Measurements from ENCODE around the gene MYO1C. TPM values are rescaled to one million over a fixed set of nuclear protein-coding genes. Genes with fewer than 3 reads are reported as not detected.

MYO1C gene
- total RNA-seq, 1 experiment from 2014 or later = 73.6 TPM

DNA sequence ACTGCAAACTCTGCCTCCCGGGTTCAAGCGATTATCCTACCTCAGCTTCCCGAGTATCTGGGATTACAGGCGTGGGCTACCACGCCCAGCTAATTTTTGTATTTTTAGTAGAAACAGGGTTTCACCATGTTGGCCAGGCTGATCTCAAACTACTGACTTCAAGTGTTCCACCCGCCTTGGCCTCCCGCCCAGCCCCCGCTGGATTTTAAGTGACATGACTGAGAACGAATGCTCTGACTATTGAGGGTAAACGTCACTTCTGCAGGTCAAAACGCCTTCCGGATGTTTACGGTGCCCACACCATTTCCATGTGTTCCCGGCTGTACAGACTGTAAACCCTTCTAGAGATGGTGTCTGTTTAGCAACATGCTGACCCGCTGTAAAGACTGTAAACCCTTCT is 47.3 kb upstream of the MYO1C start (continued):
- TF ChIP-seq, protein P1, sequence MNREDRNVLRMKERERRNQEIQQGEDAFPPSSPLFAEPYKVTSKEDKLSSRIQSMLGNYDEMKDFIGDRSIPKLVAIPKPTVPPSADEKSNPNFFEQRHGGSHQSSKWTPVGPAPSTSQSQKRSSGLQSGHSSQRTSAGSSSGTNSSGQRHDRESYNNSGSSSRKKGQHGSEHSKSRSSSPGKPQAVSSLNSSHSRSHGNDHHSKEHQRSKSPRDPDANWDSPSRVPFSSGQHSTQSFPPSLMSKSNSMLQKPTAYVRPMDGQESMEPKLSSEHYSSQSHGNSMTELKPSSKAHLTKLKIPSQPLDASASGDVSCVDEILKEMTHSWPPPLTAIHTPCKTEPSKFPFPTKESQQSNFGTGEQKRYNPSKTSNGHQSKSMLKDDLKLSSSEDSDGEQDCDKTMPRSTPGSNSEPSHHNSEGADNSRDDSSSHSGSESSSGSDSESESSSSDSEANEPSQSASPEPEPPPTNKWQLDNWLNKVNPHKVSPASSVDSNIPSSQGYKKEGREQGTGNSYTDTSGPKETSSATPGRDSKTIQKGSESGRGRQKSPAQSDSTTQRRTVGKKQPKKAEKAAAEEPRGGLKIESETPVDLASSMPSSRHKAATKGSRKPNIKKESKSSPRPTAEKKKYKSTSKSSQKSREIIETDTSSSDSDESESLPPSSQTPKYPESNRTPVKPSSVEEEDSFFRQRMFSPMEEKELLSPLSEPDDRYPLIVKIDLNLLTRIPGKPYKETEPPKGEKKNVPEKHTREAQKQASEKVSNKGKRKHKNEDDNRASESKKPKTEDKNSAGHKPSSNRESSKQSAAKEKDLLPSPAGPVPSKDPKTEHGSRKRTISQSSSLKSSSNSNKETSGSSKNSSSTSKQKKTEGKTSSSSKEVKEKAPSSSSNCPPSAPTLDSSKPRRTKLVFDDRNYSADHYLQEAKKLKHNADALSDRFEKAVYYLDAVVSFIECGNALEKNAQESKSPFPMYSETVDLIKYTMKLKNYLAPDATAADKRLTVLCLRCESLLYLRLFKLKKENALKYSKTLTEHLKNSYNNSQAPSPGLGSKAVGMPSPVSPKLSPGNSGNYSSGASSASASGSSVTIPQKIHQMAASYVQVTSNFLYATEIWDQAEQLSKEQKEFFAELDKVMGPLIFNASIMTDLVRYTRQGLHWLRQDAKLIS (CRISPR knock-in tag; IDR thresholded peaks at IDR 0.05; ENCODE audit: borderline replicate concordance) = no peak
- TF ChIP-seq SOX15 (CRISPR knock-in tag; IDR thresholded peaks at IDR 0.05) (no peak), NR2C2 (CRISPR knock-in tag; IDR thresholded peaks at IDR 0.05) (no peak), TEAD4 (CRISPR knock-in tag; IDR thresholded peaks at IDR 0.05) (no peak), SMAD4 (CRISPR knock-in tag; IDR thresholded peaks at IDR 0.05) (no peak), MYBL2 (CRISPR knock-in tag; IDR thresholded peaks at IDR 0.05) (no peak)
- TF ChIP-seq, protein P2, sequence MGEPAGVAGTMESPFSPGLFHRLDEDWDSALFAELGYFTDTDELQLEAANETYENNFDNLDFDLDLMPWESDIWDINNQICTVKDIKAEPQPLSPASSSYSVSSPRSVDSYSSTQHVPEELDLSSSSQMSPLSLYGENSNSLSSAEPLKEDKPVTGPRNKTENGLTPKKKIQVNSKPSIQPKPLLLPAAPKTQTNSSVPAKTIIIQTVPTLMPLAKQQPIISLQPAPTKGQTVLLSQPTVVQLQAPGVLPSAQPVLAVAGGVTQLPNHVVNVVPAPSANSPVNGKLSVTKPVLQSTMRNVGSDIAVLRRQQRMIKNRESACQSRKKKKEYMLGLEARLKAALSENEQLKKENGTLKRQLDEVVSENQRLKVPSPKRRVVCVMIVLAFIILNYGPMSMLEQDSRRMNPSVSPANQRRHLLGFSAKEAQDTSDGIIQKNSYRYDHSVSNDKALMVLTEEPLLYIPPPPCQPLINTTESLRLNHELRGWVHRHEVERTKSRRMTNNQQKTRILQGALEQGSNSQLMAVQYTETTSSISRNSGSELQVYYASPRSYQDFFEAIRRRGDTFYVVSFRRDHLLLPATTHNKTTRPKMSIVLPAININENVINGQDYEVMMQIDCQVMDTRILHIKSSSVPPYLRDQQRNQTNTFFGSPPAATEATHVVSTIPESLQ (CRISPR knock-in tag; IDR thresholded peaks at IDR 0.05) = no peak
- TF ChIP-seq, protein P3, sequence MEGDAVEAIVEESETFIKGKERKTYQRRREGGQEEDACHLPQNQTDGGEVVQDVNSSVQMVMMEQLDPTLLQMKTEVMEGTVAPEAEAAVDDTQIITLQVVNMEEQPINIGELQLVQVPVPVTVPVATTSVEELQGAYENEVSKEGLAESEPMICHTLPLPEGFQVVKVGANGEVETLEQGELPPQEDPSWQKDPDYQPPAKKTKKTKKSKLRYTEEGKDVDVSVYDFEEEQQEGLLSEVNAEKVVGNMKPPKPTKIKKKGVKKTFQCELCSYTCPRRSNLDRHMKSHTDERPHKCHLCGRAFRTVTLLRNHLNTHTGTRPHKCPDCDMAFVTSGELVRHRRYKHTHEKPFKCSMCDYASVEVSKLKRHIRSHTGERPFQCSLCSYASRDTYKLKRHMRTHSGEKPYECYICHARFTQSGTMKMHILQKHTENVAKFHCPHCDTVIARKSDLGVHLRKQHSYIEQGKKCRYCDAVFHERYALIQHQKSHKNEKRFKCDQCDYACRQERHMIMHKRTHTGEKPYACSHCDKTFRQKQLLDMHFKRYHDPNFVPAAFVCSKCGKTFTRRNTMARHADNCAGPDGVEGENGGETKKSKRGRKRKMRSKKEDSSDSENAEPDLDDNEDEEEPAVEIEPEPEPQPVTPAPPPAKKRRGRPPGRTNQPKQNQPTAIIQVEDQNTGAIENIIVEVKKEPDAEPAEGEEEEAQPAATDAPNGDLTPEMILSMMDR (IDR thresholded peaks at IDR 0.05) = no peak

DNA sequence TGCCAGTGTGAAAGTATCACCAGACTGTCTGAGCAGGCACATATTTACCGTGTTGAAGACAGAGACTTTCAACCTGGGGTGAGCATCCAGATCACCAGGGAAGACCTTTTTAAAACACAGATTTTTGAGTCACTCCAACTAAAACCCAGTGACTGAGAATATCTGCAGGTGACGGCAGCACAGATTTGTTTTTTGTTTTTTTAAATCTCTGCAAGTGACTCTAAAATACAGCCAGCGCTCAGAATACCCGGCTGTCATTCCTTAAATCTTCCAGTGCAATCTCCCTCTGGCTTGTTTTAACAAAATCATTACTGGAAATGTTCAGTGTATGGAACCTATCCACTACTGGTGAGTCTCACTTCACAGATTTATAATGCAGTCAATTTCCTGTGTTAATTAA is 43.3 kb upstream of the MYO1C start:
- no peaks in the 10 kb centered on the region for H3K27me3 Mint-ChIP-seq (ENCODE audit: low read depth)
- H3K9me3 Mint-ChIP-seq = no peaks in the 10 kb centered on the region
- no peaks in the 10 kb centered on the region for H3K4me1 Mint-ChIP-seq
- TF ChIP-seq, protein P4, sequence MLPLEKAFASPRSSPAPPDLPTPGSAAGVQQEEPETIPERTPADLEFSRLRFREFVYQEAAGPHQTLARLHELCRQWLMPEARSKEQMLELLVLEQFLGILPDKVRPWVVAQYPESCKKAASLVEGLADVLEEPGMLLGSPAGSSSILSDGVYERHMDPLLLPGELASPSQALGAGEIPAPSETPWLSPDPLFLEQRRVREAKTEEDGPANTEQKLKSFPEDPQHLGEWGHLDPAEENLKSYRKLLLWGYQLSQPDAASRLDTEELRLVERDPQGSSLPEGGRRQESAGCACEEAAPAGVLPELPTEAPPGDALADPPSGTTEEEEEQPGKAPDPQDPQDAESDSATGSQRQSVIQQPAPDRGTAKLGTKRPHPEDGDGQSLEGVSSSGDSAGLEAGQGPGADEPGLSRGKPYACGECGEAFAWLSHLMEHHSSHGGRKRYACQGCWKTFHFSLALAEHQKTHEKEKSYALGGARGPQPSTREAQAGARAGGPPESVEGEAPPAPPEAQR (CRISPR knock-in tag; IDR thresholded peaks at IDR 0.05) = no peak
- CTCF ChIA-PET = interaction anchor here (0.6 kb wide), 1 partner anchor 89 kb away, joined by 3 read pairs; no protein-coding TSS in a partner anchor
- no peak for DNase-seq (ENCODE audit: low spot score)
- H3K36me3 Mint-ChIP-seq = peaks cover 44% of the 10 kb centered on the region
- POLR2A ChIA-PET = no interaction called here
- no peak for ATAC-seq
- no peak overlapping the region for H3K4me3 Mint-ChIP-seq
- 0 out of 2 replicates have a peak overlapping the region, but pooled peaks have one; percentile 7 for H3K27ac Mint-ChIP-seq

DNA sequence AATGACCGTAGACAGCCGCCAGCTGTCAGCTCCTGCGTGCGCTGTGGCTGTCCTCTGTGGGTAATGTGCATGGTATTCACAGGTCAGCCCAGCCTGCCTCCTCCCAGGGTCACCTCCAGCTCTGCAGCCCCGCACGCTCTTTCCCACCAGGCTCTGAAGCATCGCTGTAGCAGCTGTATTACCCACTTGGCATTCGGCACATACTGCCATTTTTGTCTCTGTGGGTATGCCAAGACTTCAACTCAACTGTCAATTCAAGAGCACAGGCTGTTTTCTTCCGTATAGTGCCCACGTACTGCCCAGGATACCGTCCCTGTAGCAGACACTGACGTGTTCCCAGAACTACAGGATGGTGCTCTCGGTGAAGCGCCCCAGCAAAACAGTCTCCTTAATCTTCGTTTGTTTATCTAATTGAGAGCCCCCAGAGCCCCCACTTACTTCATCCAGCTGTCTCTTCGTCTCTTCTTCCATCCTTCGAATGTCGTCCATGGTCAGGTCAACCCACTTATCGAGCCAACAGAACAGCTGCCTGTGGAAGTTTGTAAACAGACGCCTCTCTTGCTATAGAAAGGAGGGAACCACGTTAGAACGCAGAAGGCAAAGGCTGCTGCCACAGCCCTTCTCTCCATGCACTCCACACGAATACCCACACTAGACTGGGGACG is 41.3 kb upstream of the MYO1C start:
- H3K4me3 Mint-ChIP-seq = no peak overlapping the region
- CTCF ChIA-PET = interaction anchor here (0.5 to 2.0 kb wide), 36 partner anchors 11 to 347 kb away, joined by 3 to 23 read pairs (median 4); partner anchors contain the start of genes CRK, INPP5K, MYO1C and PITPNA
- ATAC-seq (peak; percentile 22), DNase-seq (ENCODE audit: low spot score) (no peak)
- no peaks in the 10 kb centered on the region for H3K9me3 Mint-ChIP-seq
- peaks cover 41% of the 10 kb centered on the region for H3K36me3 Mint-ChIP-seq
- TF ChIP-seq ZNF219 (CRISPR knock-in tag; IDR thresholded peaks at IDR 0.05; ENCODE audit: borderline replicate concordance) (no peak), NR1H2 (CRISPR knock-in tag; IDR thresholded peaks at IDR 0.05) (no peak), NFE2L1 (CRISPR knock-in tag; IDR thresholded peaks at IDR 0.05) (no peak), ESRRA (CRISPR knock-in tag; IDR thresholded peaks at IDR 0.05; ENCODE audit: borderline replicate concordance) (no peak), GRHL2 (CRISPR knock-in tag; IDR thresholded peaks at IDR 0.05; ENCODE audit: insufficient replicate concordance, severe bottlenecking) (no peak), JUN (CRISPR knock-in tag; IDR thresholded peaks at IDR 0.05) (no peak), TEAD4 (CRISPR knock-in tag; IDR thresholded peaks at IDR 0.05) (no peak), TEAD1 (CRISPR knock-in tag; IDR thresholded peaks at IDR 0.05) (no peak)
- TF ChIP-seq, protein P5, sequence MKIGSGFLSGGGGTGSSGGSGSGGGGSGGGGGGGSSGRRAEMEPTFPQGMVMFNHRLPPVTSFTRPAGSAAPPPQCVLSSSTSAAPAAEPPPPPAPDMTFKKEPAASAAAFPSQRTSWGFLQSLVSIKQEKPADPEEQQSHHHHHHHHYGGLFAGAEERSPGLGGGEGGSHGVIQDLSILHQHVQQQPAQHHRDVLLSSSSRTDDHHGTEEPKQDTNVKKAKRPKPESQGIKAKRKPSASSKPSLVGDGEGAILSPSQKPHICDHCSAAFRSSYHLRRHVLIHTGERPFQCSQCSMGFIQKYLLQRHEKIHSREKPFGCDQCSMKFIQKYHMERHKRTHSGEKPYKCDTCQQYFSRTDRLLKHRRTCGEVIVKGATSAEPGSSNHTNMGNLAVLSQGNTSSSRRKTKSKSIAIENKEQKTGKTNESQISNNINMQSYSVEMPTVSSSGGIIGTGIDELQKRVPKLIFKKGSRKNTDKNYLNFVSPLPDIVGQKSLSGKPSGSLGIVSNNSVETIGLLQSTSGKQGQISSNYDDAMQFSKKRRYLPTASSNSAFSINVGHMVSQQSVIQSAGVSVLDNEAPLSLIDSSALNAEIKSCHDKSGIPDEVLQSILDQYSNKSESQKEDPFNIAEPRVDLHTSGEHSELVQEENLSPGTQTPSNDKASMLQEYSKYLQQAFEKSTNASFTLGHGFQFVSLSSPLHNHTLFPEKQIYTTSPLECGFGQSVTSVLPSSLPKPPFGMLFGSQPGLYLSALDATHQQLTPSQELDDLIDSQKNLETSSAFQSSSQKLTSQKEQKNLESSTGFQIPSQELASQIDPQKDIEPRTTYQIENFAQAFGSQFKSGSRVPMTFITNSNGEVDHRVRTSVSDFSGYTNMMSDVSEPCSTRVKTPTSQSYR (CRISPR knock-in tag; IDR thresholded peaks at IDR 0.05) = no peak
- no peak overlapping the region for H3K27ac Mint-ChIP-seq
- no peaks in the 10 kb centered on the region for H3K27me3 Mint-ChIP-seq (ENCODE audit: low read depth)
- no peaks in the 10 kb centered on the region for H3K4me1 Mint-ChIP-seq
- POLR2A ChIA-PET = interaction anchor here (1.0 kb wide), 1 partner anchor 13 kb away, joined by 3 read pairs; no protein-coding TSS in a partner anchor

Data from WTC11 (cell line).